GM23338 (cell line): ENCODE data around the gene ATF7IP. TPM values are rescaled to one million over a fixed set of nuclear protein-coding genes. Genes with fewer than 3 reads are reported as not detected.

Experiments used
- ATAC-seq: fragments of 200-7000 bp; cut with Tn5 transposase; 3 replicates; pipeline ENCODE4 v1.9.1; 2020
- DNase-seq: peaks from one replicate; pipeline ENCODE4 v3.0.0-alpha.2; 2015; ENCODE audit warnings: low spot score
- H2AFZ ChIP-seq: fragments of 200-600 bp; sonication (generic); 2 replicates; pipeline ENCODE4 v1.8.0; 2016; ENCODE audit warnings: antibody characterized with exemption, mild to moderate bottlenecking, moderate library complexity
- H3F3A ChIP-seq: fragments of 200-600 bp; sonication (generic); replicated peaks from 2 replicates; pipeline ENCODE4 v1.8.0; 2017; ENCODE audit warnings: antibody characterized with exemption, mixed run types, low read depth
- H3K27ac ChIP-seq: fragments of 200-600 bp; sonication (generic); 2 replicates; pipeline ENCODE4 v1.6.1; 2016; ENCODE audit warnings: low read depth
- H3K27me3 ChIP-seq: fragments of 200-600 bp; sonication (generic); 2 replicates; pipeline ENCODE4 v1.8.0; 2016; ENCODE audit warnings: mild to moderate bottlenecking, mixed run types, moderate library complexity; ENCODE audit not compliant: insufficient read depth
- H3K36me3 ChIP-seq: fragments of 200-600 bp; sonication (generic); 2 replicates; pipeline ENCODE4 v1.8.0; 2016; ENCODE audit warnings: mild to moderate bottlenecking; ENCODE audit not compliant: insufficient read depth
- H3K4me1 ChIP-seq: fragments of 200-600 bp; sonication (generic); 2 replicates; pipeline ENCODE4 v1.8.0; 2016; ENCODE audit warnings: mild to moderate bottlenecking, moderate library complexity; ENCODE audit not compliant: insufficient read depth
- H3K4me2 ChIP-seq: fragments of 200-600 bp; sonication (generic); 2 replicates; pipeline ENCODE4 v1.7.1; 2017; ENCODE audit warnings: mixed run types
- H3K4me3 ChIP-seq: fragments of 200-600 bp; sonication (generic); 2 replicates; pipeline ENCODE4 v1.6.1; 2016; ENCODE audit warnings: mixed run types
- H3K79me2 ChIP-seq: fragments of 200-600 bp; sonication (generic); replicated peaks from 2 replicates; pipeline ENCODE4 v1.8.0; 2017; ENCODE audit warnings: mild to moderate bottlenecking; ENCODE audit not compliant: insufficient read depth
- H3K9me2 ChIP-seq: fragments of 200-600 bp; sonication (generic); 2 replicates; pipeline ENCODE4 v1.8.0; 2017; ENCODE audit not compliant: insufficient read depth
- H4K20me1 ChIP-seq: fragments of 200-600 bp; sonication (generic); replicated peaks from 2 replicates; pipeline ENCODE4 v1.8.0; 2017; ENCODE audit warnings: mild to moderate bottlenecking; ENCODE audit not compliant: insufficient read depth
- H3K27ac Mint-ChIP-seq: 2 replicates; pipeline ENCODE4 v1.8.0; 2020; ENCODE audit warnings: inconsistent platforms, mild to moderate bottlenecking, moderate library complexity, mixed read lengths
- H3K27me3 Mint-ChIP-seq: 3 replicates; pipeline ENCODE4 v1.8.0; 2022; ENCODE audit warnings: low read depth, mild to moderate bottlenecking, moderate library complexity, mixed read lengths, inconsistent platforms; ENCODE audit not compliant: insufficient read depth, poor library complexity
- H3K36me3 Mint-ChIP-seq: 3 replicates; pipeline ENCODE4 v1.8.0; 2021; ENCODE audit warnings: low read depth, mild to moderate bottlenecking, inconsistent platforms, moderate library complexity, mixed read lengths
- H3K4me1 Mint-ChIP-seq: 3 replicates; pipeline ENCODE4 v1.8.0; 2020; ENCODE audit warnings: mild to moderate bottlenecking, inconsistent platforms, mixed read lengths
- H3K4me3 Mint-ChIP-seq: 3 replicates; pipeline ENCODE4 v1.8.0; 2021; ENCODE audit warnings: moderate library complexity, mild to moderate bottlenecking, inconsistent platforms, mixed read lengths
- H3K9me3 Mint-ChIP-seq: 3 replicates; pipeline ENCODE4 v1.8.0; 2020; ENCODE audit warnings: moderate library complexity, mild to moderate bottlenecking, inconsistent platforms, mixed read lengths
- CREB1 ChIP-seq: fragments of 250-450 bp; sonication (Bioruptor Pico); IDR thresholded peaks from 2 replicates; pipeline ENCODE4 v1.5.0; 2020; ENCODE audit warnings: low read depth, mild to moderate bottlenecking, moderate library complexity
- EZH2 ChIP-seq: fragments of 200-600 bp; sonication (generic); IDR thresholded peaks from one replicate; pipeline ENCODE4 v1.8.0; 2017; ENCODE audit warnings: antibody characterized with exemption, mild to moderate bottlenecking, low read depth; ENCODE audit not compliant: unreplicated experiment
- EZH2phosphoT487 ChIP-seq: fragments of 200-600 bp; sonication (generic); IDR thresholded peaks from one replicate; pipeline ENCODE4 v1.8.1; 2018; ENCODE audit warnings: antibody characterized with exemption; ENCODE audit not compliant: unreplicated experiment
- JUNB ChIP-seq: IDR thresholded peaks from one replicate; pipeline ENCODE4 v1.6.1; 2016; ENCODE audit warnings: antibody characterized with exemption; ENCODE audit not compliant: unreplicated experiment
- NANOG ChIP-seq: IDR thresholded peaks from 2 replicates; pipeline ENCODE4 v1.6.1; 2016; ENCODE audit warnings: antibody characterized with exemption, borderline replicate concordance
- POLR2AphosphoS5 ChIP-seq: IDR thresholded peaks from 2 replicates; pipeline ENCODE4 v1.6.1; 2016; ENCODE audit warnings: antibody characterized with exemption, low read depth
- STAT1 ChIP-seq: IDR thresholded peaks from one replicate; pipeline ENCODE4 v1.6.1; 2016; ENCODE audit warnings: antibody characterized with exemption; ENCODE audit not compliant: unreplicated experiment
- ZNF114 ChIP-seq: fragments of 250-450 bp; sonication (Bioruptor Pico); IDR thresholded peaks from 2 replicates; pipeline ENCODE4 v1.5.0; 2020; ENCODE audit warnings: mild to moderate bottlenecking, moderate library complexity
- ZNF331 ChIP-seq: fragments of 250-450 bp; sonication (Bioruptor Pico); IDR thresholded peaks from 2 replicates; pipeline ENCODE4 v1.5.0; 2020; ENCODE audit warnings: low read depth, mild to moderate bottlenecking, moderate library complexity
- polyA plus RNA-seq: library from polyadenylated mRNA; unstranded; fragments of >200 nt; fragmentation: Nextera tagmentation; extraction: Ambion mirVana; gene quantifications from 2 replicates; pipeline ENCODE4 v1.2.1, GENCODE V29; 2016
- total RNA-seq: library from RNA; depleted of rRNA; stranded (reverse); fragments of >200 nt; shearing (Covaris generic); gene quantifications from 2 replicates; pipeline ENCODE4 v1.2.3, GENCODE V29; 2014
- TF ChIP-seq, protein P1 (sequence below): IDR thresholded peaks from one replicate; pipeline ENCODE4 v1.6.1; 2018; ENCODE audit warnings: antibody characterized with exemption; ENCODE audit not compliant: unreplicated experiment
- TF ChIP-seq, protein P2 (sequence below): IDR thresholded peaks from 2 replicates; pipeline ENCODE4 v1.6.1; 2016; ENCODE audit warnings: antibody characterized with exemption
- TF ChIP-seq, protein P3 (sequence below): fragments of 250-450 bp; sonication (Bioruptor Pico); IDR thresholded peaks from 2 replicates; pipeline ENCODE4 v1.5.0; 2020; ENCODE audit warnings: mild to moderate bottlenecking, moderate library complexity
- TF ChIP-seq, protein P4 (sequence below), 2 experiments: fragments of 200-600 bp in 1 of 2; sonication (generic) in 1 of 2; conservative IDR thresholded peaks; 2 replicates each; pipeline versions ENCODE4 v1.5.1 to v1.6.1; 2016 to 2017; ENCODE audit warnings: antibody characterized with exemption in 2 of 2, low read depth in 2 of 2, mild to moderate bottlenecking in 2 of 2, moderate library complexity in 1 of 2

Gene ATF7IP
- total and polyA plus RNA-seq, 2 experiments from 2014 or later, result 76.4 to 118 TPM

DNA sequence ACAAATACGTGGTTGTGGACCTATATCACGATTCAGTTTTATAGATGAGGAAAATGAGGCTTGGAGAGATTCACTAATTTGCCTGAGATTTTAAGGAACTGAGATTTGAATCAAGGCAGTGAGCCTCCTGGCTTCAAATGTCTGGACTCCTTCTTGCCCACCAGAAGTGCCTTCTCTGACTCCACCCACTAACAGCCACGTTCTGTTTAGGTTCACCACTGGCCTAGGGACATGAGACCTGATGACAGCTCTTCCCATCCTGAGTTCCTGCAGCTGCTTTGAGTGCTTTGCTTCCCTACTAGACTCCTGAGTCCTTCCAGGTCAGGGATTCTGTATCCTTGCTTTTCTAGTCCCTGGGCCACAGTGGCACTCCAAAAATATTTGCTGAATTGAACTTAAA, 145.1 kb downstream of the ATF7IP start:
- H3F3A ChIP-seq, result no peaks in the 10 kb centered on the region
- H3K27me3 ChIP-seq, result no peaks in the 10 kb centered on the region
- no peaks in the 10 kb centered on the region; the same call in 1 of the 2 replicates for H3K36me3 ChIP-seq
- Mint-ChIP-seq H3K4me3 (no peak overlapping the region), H3K27ac (0 out of 2 replicates have a peak overlapping the region, but pooled peaks have one; percentile 64), H3K9me3 (no peaks in the 10 kb centered on the region; the same call in 2 of the 3 replicates), H3K27me3 (no peaks in the 10 kb centered on the region), H3K36me3 (no peaks in the 10 kb centered on the region), H3K4me1 (peaks cover 11% of the 10 kb centered on the region)
- DNase-seq (peak; percentile 28), ATAC-seq (peak; percentile 19; the same call in 2 of the 3 replicates)
- H4K20me1 ChIP-seq, result no peaks in the 10 kb centered on the region
- no peak overlapping the region for H3K27ac ChIP-seq
- no peak overlapping the region for H2AFZ ChIP-seq
- H3K4me2 ChIP-seq, result no peak overlapping the region
- H3K79me2 ChIP-seq, result no peaks in the 10 kb centered on the region
- no peaks in the 10 kb centered on the region for H3K9me2 ChIP-seq
- H3K4me1 ChIP-seq, result no peaks in the 10 kb centered on the region
- TF ChIP-seq, protein P1, sequence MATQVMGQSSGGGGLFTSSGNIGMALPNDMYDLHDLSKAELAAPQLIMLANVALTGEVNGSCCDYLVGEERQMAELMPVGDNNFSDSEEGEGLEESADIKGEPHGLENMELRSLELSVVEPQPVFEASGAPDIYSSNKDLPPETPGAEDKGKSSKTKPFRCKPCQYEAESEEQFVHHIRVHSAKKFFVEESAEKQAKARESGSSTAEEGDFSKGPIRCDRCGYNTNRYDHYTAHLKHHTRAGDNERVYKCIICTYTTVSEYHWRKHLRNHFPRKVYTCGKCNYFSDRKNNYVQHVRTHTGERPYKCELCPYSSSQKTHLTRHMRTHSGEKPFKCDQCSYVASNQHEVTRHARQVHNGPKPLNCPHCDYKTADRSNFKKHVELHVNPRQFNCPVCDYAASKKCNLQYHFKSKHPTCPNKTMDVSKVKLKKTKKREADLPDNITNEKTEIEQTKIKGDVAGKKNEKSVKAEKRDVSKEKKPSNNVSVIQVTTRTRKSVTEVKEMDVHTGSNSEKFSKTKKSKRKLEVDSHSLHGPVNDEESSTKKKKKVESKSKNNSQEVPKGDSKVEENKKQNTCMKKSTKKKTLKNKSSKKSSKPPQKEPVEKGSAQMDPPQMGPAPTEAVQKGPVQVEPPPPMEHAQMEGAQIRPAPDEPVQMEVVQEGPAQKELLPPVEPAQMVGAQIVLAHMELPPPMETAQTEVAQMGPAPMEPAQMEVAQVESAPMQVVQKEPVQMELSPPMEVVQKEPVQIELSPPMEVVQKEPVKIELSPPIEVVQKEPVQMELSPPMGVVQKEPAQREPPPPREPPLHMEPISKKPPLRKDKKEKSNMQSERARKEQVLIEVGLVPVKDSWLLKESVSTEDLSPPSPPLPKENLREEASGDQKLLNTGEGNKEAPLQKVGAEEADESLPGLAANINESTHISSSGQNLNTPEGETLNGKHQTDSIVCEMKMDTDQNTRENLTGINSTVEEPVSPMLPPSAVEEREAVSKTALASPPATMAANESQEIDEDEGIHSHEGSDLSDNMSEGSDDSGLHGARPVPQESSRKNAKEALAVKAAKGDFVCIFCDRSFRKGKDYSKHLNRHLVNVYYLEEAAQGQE, result no peak
- TF ChIP-seq ZNF114 (CRISPR knock-in tag), result no peak
- TF ChIP-seq JUNB, result no peak
- TF ChIP-seq ZNF331 (CRISPR knock-in tag), result no peak
- TF ChIP-seq EZH2phosphoT487, result no peak
- TF ChIP-seq, protein P2, sequence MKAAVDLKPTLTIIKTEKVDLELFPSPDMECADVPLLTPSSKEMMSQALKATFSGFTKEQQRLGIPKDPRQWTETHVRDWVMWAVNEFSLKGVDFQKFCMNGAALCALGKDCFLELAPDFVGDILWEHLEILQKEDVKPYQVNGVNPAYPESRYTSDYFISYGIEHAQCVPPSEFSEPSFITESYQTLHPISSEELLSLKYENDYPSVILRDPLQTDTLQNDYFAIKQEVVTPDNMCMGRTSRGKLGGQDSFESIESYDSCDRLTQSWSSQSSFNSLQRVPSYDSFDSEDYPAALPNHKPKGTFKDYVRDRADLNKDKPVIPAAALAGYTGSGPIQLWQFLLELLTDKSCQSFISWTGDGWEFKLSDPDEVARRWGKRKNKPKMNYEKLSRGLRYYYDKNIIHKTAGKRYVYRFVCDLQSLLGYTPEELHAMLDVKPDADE, result no peak
- TF ChIP-seq NANOG, result no peak
- TF ChIP-seq STAT1, result no peak
- TF ChIP-seq, protein P3, sequence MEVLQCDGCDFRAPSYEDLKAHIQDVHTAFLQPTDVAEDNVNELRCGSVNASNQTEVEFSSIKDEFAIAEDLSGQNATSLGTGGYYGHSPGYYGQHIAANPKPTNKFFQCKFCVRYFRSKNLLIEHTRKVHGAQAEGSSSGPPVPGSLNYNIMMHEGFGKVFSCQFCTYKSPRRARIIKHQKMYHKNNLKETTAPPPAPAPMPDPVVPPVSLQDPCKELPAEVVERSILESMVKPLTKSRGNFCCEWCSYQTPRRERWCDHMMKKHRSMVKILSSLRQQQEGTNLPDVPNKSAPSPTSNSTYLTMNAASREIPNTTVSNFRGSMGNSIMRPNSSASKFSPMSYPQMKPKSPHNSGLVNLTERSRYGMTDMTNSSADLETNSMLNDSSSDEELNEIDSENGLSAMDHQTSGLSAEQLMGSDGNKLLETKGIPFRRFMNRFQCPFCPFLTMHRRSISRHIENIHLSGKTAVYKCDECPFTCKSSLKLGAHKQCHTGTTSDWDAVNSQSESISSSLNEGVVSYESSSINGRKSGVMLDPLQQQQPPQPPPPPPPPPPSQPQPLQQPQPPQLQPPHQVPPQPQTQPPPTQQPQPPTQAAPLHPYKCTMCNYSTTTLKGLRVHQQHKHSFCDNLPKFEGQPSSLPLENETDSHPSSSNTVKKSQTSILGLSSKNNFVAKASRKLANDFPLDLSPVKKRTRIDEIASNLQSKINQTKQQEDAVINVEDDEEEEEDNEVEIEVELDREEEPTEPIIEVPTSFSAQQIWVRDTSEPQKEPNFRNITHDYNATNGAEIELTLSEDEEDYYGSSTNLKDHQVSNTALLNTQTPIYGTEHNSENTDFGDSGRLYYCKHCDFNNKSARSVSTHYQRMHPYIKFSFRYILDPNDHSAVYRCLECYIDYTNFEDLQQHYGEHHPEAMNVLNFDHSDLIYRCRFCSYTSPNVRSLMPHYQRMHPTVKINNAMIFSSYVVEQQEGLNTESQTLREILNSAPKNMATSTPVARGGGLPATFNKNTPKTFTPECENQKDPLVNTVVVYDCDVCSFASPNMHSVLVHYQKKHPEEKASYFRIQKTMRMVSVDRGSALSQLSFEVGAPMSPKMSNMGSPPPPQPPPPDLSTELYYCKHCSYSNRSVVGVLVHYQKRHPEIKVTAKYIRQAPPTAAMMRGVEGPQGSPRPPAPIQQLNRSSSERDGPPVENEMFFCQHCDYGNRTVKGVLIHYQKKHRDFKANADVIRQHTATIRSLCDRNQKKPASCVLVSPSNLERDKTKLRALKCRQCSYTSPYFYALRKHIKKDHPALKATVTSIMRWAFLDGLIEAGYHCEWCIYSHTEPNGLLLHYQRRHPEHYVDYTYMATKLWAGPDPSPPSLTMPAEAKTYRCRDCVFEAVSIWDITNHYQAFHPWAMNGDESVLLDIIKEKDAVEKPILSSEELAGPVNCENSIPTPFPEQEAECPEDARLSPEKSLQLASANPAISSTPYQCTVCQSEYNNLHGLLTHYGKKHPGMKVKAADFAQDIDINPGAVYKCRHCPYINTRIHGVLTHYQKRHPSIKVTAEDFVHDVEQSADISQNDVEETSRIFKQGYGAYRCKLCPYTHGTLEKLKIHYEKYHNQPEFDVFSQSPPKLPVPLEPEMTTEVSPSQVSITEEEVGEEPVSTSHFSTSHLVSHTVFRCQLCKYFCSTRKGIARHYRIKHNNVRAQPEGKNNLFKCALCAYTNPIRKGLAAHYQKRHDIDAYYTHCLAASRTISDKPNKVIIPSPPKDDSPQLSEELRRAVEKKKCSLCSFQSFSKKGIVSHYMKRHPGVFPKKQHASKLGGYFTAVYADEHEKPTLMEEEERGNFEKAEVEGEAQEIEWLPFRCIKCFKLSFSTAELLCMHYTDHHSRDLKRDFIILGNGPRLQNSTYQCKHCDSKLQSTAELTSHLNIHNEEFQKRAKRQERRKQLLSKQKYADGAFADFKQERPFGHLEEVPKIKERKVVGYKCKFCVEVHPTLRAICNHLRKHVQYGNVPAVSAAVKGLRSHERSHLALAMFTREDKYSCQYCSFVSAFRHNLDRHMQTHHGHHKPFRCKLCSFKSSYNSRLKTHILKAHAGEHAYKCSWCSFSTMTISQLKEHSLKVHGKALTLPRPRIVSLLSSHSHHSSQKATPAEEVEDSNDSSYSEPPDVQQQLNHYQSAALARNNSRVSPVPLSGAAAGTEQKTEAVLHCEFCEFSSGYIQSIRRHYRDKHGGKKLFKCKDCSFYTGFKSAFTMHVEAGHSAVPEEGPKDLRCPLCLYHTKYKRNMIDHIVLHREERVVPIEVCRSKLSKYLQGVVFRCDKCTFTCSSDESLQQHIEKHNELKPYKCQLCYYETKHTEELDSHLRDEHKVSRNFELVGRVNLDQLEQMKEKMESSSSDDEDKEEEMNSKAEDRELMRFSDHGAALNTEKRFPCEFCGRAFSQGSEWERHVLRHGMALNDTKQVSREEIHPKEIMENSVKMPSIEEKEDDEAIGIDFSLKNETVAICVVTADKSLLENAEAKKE (CRISPR knock-in tag), result no peak
- TF ChIP-seq EZH2, result no peak
- TF ChIP-seq, protein P4, sequence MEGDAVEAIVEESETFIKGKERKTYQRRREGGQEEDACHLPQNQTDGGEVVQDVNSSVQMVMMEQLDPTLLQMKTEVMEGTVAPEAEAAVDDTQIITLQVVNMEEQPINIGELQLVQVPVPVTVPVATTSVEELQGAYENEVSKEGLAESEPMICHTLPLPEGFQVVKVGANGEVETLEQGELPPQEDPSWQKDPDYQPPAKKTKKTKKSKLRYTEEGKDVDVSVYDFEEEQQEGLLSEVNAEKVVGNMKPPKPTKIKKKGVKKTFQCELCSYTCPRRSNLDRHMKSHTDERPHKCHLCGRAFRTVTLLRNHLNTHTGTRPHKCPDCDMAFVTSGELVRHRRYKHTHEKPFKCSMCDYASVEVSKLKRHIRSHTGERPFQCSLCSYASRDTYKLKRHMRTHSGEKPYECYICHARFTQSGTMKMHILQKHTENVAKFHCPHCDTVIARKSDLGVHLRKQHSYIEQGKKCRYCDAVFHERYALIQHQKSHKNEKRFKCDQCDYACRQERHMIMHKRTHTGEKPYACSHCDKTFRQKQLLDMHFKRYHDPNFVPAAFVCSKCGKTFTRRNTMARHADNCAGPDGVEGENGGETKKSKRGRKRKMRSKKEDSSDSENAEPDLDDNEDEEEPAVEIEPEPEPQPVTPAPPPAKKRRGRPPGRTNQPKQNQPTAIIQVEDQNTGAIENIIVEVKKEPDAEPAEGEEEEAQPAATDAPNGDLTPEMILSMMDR (conservative IDR thresholded peaks at IDR 0.05; ENCODE audit: low read depth in 2 of 2), result no peak
- TF ChIP-seq POLR2AphosphoS5, result no peak
- TF ChIP-seq CREB1, result no peak
- no peak overlapping the region for H3K4me3 ChIP-seq
